K562 treated with DMSO at 1 percent for 48 hours (cell line): ENCODE results near the gene C3. TPM values are rescaled to one million over a fixed set of nuclear protein-coding genes. Genes with fewer than 3 reads are reported as not detected.

Experiments used
- total RNA-seq: library from RNA; unstranded; fragments of 300-600 nt; gene quantifications from 2 replicates; pipeline ENCODE4 v1.2.3, GENCODE V29; 2022; ENCODE audit warnings: low replicate concordance; ENCODE audit errors: extremely low read depth

Gene C3
- total RNA-seq, result not detected in 2 replicates

DNA sequence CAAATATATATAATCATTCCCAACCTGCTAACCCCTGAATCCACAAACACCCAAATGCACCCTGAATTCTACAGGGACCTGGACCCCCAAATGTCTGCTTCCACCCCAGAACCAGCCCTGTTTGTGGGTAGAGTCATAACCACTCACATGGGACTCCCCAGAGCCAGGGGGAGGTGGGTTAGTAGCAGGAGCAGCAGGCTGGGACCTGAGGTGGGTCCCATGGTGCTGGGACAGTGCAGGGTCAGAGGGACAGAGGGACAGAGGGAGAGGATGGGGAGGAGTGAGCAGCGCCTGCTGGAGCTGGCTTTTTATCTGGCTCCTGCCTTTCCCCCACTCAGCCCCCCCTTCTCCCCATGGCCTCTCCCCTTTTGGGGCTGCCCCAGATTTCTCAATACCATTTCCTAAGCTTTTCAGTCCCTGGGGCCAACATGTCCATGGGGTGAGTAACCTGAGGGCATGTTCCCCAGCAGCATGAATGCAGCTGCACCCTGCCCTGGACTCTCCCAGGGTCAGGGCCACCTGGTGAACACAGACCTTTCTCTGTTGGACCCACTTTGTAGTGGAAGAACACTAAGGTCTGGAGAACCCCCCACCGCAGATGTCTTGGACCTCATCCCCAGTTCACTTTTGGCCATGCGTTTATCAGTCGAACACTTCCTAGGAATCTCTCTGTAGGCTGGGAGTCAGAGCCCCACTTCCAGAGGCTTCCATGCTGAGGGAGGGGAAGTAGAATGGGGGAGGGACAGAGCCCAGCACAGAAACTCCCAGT is at the start of gene C3:
TSS of gene C3 (minus strand) at position 282 of the 769 bp plus-strand sequence. CDS start at position 221, 61 bp downstream.

GRCh38 chr19:6767357-6768235 is 47.1 kb upstream of the C3 start, which contains the start of gene SH2D3A:
Gene SH2D3A (minus strand): TSS chr19:6767435. CDS start chr19:6763748, 3,687 bp downstream.

DNA sequence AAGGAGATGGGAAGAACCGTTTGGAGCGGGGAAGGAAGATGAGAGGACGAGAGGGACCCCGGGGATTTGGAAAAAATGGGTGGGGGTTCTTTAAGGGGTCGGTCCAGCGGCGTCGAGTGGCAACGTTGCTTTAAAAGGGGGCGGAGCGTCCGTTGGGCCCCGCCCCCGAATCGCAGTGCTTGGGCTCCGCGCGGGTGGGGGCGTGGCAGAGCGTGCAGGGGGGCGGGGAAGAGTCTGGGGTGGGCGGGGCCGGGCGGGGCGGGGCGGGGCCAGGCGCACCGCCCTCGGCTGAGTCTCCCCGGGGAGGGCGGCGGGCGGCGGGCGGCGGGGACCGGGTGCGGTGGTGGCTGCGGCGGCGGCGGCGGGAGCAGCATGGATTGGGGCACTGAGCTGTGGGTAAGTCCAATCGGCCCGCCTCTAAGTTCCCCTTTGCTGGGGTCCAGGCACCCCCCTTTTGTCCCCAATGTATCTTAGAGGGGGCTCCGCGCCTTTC is 19.0 kb upstream of the C3 start, which contains the start of gene TRIP10:
TSS of gene TRIP10 (plus strand) at position 291 of the 493 bp plus-strand sequence. CDS start at position 373, 82 bp downstream.

GRCh38 chr19:6737284-6737872 is 16.9 kb upstream of the C3 start, which contains the start of gene GPR108:
Gene GPR108 (minus strand): TSS chr19:6737580. CDS start chr19:6737576, 4 bp downstream.

Other genes with a start within 250 kb of the C3 start
- gene DENND1C, start 238.9 kb downstream of the C3 start, total RNA-seq, result not detected in 2 replicates
- gene TUBB4A, start 218.3 kb downstream of the C3 start, total RNA-seq, result not detected in 2 replicates
- not detected in 2 replicates for gene TNFSF9, start 189.6 kb downstream of the C3 start, total RNA-seq
- gene CD70, start 129.5 kb downstream of the C3 start, total RNA-seq, result not detected in 2 replicates
- not detected in 2 replicates for gene TNFSF14, start 50.5 kb downstream of the C3 start, total RNA-seq
- not detected in 2 replicates for gene GPR108, start 16.9 kb upstream of the C3 start, total RNA-seq
- not detected in 2 replicates for gene TRIP10, start 19.0 kb upstream of the C3 start, total RNA-seq
- gene SH2D3A, start 46.8 kb upstream of the C3 start, total RNA-seq, result not detected in 2 replicates
- not detected in 2 replicates for gene VAV1, start 52.1 kb upstream of the C3 start, total RNA-seq
- not detected in 2 replicates for gene ADGRE1, start 166.9 kb upstream of the C3 start, total RNA-seq